AG20443 (cell line): ENCODE measurements around the gene AKT3.
"Not testable (repeated sequence)": the region's sequence is repeated elsewhere in the genome, so short reads cannot be mapped to it uniquely, and the experiment has no call there.

ENCODE experiments used
- DNase-seq: peaks from one replicate; pipeline ENCODE4 v3.0.0; 2012; ENCODE audit warnings: low spot score, mixed read lengths

The AKT3 gene

GRCh38 chr1:243850202-243850451 is at the start of gene AKT3:
AKT3 (minus strand) TSS chr1:243850243; CDS start chr1:243843170, 7,073 bp downstream.
- peak; percentile 92 for DNase-seq

GRCh38 chr1:243898278-243898677 is 48.2 kb upstream of the AKT3 start:
- no peak for DNase-seq

GRCh38 chr1:243896313-243896712 is 46.3 kb upstream of the AKT3 start:
- DNase-seq: no peak

- DNase-seq: no peak
Measured at GRCh38 chr1:243892456-243892855, 42.4 kb upstream of the AKT3 start.

DNA sequence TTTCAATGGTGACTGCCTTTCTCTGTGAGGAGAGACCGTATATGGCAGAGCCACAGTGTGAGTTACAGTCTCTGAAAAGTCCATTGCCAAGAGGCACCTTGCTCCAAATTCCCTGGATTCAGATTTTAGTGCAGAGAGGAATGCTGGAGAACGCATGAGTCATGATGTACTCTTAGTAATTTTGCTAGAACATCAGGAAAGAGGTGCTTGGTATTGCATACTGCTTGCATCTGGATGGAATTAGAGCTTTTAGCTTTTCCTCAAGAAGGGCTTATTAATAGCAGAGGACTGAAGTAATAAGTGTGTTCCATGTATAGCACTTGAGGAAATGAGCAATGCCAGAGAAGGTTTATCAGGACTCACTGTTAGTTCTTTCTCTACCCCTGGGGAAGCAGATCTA is 40.5 kb upstream of the AKT3 start:
- peak; percentile 77 for DNase-seq

GRCh38 chr1:243885806-243886205 is 35.8 kb upstream of the AKT3 start:
- DNase-seq: no peak

GRCh38 chr1:243884603-243885002 is 34.6 kb upstream of the AKT3 start:
- DNase-seq: no peak

- DNase-seq: peak; percentile 38
Measured at GRCh38 chr1:243883551-243883950, 33.5 kb upstream of the AKT3 start.

- DNase-seq: peak; percentile 41
Measured at GRCh38 chr1:243882276-243882675, 32.2 kb upstream of the AKT3 start.

GRCh38 chr1:243877058-243877457 is 27.0 kb upstream of the AKT3 start:
- not testable (repeated sequence) for DNase-seq

GRCh38 chr1:243855616-243856318 is 5.7 kb upstream of the AKT3 start:
- DNase-seq: no peak

- no peak for DNase-seq
Measured at GRCh38 chr1:243851765-243852164, 1.7 kb upstream of the AKT3 start.

- no peak for DNase-seq
Measured at GRCh38 chr1:243851257-243851756, 1.3 kb upstream of the AKT3 start.

DNA sequence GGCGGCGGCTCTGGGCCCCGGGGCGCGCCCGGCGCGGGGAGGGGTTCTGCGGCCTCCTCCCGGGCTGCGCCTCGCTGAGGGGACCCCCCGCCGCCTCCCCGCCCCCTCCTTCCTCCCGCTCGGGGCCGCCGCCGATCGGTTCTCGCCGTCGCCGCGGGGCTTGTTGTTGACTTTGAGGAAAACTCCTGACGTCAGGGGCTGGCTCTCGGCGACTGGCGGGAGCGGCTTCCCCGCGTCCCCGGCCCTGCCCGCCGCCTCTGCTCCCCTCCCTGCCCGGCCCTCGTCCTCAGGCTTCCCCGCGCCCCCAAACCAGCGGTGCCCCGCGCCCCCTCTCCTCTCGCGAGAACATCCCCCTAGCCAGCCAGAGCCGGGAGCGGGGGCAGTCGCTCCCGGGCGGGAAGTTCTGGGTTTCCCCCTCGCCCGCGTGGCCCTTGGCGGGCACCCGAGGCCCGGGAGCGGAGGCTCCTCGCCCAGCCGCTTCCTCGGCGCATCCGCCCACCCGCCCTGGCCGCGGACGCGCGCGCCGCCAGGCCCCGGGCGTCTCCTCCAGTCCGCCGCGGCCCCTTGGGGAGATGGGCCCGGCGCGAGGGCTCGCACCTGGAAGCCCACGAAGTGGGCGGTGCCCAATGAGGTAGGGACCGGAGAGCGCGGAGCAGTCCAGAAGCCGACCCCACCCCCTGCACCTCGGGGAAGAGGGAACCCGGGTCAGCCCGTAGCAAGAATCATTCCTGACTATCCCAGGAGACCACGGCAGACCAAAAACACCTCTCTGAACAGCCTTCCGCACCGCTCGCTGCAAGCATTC is 611 bp upstream of the AKT3 start:
- DNase-seq: peak; percentile 86

DNA sequence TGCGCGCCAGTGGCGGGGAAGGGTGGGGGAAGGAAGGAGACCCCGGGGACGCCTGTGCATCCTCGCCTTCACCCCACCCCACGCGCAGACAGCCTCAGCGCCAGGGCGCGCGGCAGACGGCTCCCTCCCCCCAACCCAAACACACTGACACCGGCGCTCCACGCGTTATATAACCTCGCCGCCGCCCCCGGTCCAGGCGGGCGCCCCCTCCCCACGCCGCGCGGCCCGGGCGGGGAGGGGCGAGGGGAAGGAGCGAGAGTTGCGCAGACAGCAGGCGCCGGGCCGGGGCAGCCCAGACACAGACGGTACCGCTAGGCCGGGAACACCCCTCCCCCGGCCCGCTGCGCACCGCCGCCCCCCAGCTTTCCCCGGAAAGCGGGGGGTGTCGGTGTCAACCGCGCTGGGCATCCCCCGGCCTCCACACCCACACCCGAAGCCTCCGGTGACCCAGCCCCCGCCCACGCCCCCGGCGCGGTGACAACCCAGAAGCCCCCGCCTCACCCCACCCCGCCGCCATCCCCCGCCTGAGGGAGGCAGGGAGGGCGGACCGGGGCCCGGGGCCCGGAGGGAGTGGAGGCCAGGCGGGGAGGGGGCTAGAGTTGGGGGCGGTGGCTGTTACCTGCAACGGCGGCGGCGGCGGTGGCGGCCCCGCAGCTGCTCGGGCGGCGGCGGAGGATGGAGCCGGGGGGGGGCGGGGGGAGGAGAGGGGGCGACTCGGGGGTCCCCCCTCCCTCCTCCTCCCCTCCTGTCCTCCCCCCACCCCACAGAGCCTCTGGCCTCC is 432 bp downstream of the AKT3 start:
- DNase-seq: peak; percentile 50

DNA sequence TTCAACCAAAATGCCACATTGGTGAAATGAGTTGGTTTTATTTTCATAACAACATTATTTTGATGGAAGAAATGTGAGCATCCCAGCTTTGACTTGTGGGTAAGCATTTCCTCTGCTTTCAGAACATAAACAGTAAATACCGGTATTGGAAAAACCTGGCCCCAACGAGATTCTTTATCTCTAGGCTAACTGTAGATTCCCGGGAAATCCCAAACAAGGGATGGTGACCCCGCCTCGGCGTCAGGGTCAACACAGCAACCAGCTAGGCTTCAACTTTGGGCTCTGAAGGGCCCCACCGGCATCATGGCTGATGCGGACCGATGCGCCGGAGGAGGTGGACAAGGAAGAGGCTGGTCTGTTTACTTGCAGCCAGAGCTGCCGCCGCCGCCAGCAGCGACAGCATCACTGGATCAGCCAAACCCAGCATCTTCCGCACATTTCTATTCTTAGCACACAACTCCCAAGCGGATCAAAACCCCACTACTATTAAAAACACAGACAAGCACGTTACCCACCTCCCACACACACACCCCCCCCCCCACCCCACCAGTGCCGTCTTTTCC is 1.1 kb downstream of the AKT3 start:
- peak; percentile 69 for DNase-seq

DNA sequence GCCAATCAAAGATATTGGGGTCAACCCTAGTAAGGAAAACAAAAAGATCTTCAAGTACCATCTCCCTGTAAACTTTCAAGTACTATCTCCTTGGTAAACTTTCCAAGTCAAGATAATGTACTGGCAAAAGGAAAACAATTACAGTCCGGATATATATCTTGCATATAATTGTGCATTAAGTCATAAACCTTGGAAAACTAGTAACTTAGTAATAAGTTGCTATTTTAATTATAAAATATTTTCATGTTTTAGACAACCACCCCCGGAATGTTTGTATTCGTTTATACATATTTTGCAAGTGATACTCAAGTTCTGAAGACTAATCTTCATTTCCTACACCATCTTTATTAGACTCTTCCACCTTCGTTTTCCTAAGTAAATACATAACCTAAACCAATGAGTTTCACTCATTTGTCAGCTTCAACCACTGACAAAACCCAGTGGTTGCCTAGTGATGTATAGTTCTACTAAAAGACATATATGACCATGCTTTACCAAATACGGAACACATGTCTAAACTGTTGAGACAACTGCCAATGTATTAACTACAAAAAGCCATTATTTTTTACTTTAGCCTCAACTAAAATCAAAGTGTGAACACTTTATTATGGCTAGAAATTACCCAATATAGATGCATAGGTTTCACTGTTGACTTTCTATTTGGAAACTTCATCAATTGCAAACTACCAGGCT is 1.7 kb downstream of the AKT3 start:
- no peak for DNase-seq

DNA sequence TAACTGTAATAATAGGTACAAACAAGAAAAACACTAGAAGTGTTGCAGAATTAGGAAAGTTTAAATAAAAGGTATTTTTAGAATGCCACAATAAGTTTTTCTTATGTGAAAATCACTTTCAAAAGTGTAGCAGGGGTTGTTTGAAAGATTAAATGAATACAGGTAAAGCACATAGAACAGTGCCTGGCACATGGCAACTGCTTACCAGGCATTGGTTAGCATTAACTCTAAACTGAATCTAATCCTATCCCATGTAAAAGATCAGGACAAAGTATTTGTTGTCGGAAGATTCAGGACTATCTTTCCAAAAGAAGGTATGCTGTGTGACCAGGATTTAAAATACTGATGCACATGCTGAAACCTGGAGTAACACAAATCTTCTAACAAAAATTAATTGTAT is 3.3 kb downstream of the AKT3 start:
- no peak for DNase-seq

- DNase-seq: no peak
Measured at GRCh38 chr1:243845888-243846287, 4.2 kb downstream of the AKT3 start.

DNA sequence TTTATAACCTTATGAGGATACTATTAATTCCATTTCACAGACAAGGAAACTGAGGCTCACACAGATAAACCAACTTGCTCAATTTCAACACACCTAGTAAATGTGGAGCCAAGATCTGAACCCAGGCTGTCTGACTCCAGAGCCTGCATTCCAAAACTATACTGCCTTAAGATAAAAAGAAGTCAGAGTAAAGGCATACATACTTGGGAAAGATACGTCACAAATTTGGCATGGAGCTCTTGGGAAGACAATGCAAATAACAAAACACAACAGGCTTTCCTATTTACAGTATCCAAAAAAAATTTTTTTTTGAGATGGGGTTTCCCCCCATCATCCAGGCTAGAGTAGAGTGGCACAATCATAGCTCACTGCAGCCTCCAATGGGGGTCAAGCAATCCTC is 5.9 kb downstream of the AKT3 start:
- DNase-seq: no peak

DNA sequence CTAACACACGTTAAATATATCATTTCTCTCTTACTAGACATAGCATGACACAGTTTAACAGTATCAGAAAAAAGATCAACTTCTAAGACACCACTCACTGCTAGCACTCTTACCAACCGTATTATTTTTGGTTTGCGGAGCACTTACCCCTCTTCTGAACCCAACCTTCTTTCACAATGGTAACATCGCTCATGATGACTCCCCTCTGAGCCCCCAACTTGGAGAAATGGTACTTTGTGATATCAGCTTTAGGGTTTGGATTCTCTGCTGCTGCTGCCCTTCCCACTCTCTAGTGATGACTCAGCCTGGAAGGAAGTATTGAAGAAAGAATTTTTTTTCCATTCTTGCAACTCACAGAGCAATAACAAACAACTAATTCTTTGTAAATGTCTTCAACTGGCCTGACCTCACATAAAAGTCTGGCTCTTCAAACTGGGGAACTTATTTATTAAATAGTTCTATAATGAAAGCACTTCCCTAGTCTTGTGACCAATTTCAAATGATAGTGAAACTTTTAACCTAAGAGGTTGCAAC is 7.0 kb downstream of the AKT3 start:
- DNase-seq: peak; percentile 73

- no peak for DNase-seq
Measured at GRCh38 chr1:243842161-243842560, 7.9 kb downstream of the AKT3 start.
